ENCODE results near the gene PEPD.

Gene PEPD

DNA sequence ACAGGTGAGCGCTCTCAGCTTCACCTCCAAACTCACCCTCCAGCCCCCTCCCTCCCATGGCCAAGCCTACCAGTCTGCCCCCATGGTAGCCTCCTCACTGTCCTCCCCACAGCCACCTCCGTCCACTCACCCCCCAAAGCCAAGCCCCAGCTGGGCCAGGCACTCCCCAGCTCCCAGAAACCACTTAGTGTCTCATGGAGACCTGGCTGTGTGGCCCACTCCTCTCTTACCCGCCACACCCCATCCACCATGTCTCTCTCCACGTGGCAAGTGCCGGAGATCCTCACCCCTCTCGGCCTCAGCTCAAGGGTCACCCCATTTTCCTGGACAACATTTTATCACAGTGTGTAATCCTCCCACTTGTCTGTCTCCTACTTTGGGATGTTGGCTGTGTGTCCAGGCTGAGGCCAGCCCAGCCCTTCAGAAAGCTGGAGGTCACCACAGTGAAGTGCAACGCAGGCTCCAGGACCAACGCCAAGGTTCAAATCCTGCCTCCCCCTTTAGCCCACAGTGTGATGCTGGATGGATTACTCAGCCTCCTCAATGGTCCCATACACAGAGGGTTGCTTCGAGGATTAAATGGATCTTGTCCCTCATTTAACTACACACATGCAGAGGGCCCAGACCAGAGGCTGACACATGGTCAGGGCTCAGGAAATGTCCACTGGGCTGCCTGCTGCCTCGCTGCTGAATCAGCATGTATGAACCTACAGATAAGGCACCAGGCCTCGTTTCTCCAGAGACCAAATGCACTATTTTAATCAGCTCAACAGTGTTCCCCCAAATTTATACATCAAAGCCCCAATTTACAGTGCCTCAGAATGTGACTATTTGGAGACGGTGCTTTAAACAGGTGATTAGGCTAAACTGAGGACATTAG, 76.8 kb downstream of the PEPD start:
- in situ Hi-C loops (cut with MboI; ENCODE audit: low pct_unique_long_range_greater_than_20kb, low sequenced_read_pairs, unreplicated experiment), result no loop called here
- no peak for DNase-seq (ENCODE audit: low spot score)

DNA sequence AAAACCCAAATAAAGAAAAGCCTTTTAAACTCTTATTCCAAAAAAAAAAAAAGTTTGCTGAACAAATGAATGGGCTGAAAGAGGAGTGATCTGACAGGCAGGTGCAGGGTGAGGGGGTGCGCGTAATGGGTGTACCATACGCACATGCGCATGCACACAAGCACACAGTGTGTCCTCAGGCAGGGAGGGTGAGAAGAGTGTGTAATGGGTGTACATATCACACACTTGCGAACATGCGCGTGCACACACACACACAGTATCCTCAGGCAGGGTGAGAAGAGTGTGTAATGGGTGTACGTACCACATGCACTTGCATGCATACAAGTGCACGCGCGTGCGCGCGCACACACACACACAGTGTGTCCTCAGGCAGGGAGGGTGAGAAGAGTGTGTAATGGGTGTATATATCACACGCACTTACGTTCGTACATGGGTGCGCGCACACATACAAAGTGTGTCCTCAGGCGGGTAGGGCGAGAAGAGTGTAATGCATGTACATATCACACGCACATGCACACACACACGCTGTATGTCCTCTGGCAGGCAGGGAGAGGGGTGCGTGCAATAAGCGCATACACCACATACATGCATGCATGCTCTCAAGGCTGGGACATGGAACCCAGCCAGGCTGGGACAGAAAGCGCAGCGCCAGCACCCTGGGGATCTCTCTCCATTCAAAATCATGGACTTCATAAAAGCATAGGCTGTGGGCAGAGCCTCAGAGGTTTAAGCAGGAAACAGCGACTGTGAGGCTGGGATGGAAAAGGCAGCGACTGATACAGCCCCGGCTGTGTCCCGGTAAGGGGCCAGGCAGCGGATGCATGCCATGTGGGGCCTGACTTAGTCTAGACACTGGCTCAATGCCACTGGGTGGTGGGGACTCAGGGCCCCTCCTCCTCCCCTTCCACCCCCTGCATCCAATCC, 77.7 kb downstream of the PEPD start:
- DNase-seq (ENCODE audit: low spot score), result no peak
- TF ChIP-seq, protein P1, sequence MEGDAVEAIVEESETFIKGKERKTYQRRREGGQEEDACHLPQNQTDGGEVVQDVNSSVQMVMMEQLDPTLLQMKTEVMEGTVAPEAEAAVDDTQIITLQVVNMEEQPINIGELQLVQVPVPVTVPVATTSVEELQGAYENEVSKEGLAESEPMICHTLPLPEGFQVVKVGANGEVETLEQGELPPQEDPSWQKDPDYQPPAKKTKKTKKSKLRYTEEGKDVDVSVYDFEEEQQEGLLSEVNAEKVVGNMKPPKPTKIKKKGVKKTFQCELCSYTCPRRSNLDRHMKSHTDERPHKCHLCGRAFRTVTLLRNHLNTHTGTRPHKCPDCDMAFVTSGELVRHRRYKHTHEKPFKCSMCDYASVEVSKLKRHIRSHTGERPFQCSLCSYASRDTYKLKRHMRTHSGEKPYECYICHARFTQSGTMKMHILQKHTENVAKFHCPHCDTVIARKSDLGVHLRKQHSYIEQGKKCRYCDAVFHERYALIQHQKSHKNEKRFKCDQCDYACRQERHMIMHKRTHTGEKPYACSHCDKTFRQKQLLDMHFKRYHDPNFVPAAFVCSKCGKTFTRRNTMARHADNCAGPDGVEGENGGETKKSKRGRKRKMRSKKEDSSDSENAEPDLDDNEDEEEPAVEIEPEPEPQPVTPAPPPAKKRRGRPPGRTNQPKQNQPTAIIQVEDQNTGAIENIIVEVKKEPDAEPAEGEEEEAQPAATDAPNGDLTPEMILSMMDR (IDR thresholded peaks at IDR 0.05; ENCODE audit: extremely low read depth, insufficient read depth, missing control alignments), result no peak
- in situ Hi-C loops (cut with MboI; ENCODE audit: low pct_unique_long_range_greater_than_20kb, low sequenced_read_pairs, unreplicated experiment), result no loop called here

More for the DNA sequence above, 76.8 kb downstream of the PEPD start:
- TF ChIP-seq, protein P1 (IDR thresholded peaks at IDR 0.05; ENCODE audit: extremely low read depth, insufficient read depth, missing control alignments), result no peak

DNA sequence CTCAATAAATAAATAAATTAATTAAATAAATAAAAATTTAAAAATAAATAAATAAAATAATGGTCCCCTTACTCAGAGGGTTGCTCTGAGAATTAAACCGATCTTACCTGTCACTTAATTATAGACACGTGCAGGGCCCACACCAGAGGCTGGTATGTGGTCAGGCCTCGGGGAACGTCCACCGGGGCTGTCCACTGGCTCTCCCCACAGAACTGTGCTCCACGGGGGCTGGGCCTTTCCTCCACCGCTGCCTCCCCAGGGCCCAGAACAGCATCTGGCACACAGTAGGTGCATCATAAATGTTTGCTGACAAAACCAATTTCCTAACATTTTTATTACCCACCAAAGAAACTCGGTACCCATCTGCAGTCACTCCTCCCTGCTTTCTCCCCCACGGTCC, 78.9 kb downstream of the PEPD start:
- TF ChIP-seq, protein P1 (IDR thresholded peaks at IDR 0.05; ENCODE audit: extremely low read depth, insufficient read depth, missing control alignments), result no peak
- DNase-seq (ENCODE audit: low spot score), result no peak
- in situ Hi-C loops (cut with MboI; ENCODE audit: low pct_unique_long_range_greater_than_20kb, low sequenced_read_pairs, unreplicated experiment), result no loop called here

DNA sequence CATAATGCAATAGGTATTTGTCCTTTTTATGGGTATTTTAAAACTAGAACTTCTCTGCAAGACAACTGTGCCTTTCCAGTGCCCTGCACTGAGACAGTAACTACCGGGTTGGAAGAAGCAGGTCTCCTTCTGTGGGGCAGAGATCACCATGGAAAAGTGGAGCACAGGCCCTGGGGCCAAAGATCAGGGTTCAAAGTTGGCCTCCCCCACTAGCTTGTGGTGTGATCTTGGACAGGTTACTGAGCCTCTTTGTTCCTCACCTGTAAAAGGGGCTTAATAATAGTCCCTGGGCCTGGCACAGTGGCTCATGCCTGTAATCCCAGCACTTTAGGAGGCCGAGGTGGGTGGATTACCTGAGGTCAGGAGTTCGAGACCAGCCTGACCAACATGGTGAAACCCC, 79.8 kb downstream of the PEPD start:
- TF ChIP-seq, protein P1 (IDR thresholded peaks at IDR 0.05; ENCODE audit: extremely low read depth, insufficient read depth, missing control alignments), result no peak
- in situ Hi-C loops (cut with MboI; ENCODE audit: low pct_unique_long_range_greater_than_20kb, low sequenced_read_pairs, unreplicated experiment), result no loop called here
- DNase-seq (ENCODE audit: low spot score), result no peak

DNA sequence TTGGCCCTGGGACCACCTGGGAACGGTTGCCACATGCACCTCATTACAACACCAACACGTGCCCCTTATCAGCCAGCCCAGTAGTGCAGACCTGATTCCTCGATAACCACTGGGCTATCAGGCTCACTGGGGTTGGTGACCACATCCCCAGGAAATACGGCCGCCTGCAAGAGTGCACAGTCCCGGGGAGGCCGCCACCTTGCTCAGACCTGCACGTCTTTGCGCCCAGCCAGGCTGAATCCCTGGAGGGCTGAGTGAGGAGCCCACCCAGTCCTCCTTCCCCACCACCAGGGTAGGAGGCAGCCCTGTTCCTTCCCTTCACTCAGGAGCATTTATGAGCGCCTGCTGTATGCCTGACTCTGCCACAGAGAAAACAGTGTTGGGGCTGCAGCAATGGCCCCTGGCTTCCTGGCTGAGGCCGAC, 80.3 kb downstream of the PEPD start:
- in situ Hi-C loops (cut with MboI; ENCODE audit: low pct_unique_long_range_greater_than_20kb, low sequenced_read_pairs, unreplicated experiment), result no loop called here
- TF ChIP-seq, protein P1 (IDR thresholded peaks at IDR 0.05; ENCODE audit: extremely low read depth, insufficient read depth, missing control alignments), result no peak

DNA sequence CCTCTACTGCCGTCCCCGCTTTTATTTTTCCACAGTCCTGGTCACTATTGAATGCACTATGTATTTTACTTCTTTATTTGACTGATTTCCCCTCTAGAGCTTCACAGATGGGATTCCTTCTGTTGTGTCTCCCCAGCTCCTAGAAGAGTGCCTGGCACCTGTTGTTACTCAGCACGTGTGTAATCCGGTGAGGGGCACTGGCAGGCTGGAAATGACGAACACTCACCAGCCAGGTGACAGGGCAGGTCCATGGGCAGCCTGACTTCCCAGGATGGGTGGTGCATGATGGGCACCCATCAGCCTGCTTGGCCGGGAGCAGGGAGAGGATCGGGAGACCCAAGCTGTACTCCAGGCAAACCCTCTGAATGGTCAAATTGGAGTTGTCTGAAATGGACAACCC, 80.9 kb downstream of the PEPD start:
- in situ Hi-C loops (cut with MboI; ENCODE audit: low pct_unique_long_range_greater_than_20kb, low sequenced_read_pairs, unreplicated experiment), result no loop called here
- TF ChIP-seq, protein P1 (IDR thresholded peaks at IDR 0.05; ENCODE audit: extremely low read depth, insufficient read depth, missing control alignments), result no peak
- no peak for DNase-seq (ENCODE audit: low spot score)

More for the DNA sequence above, 80.3 kb downstream of the PEPD start:
- DNase-seq (ENCODE audit: low spot score), result no peak

Measured in GM13977 (cell line).